HUDEP-2 (cell line): ENCODE results near the gene CSAD.
"Not testable (repeated sequence)": the region's sequence is repeated elsewhere in the genome, so short reads cannot be mapped to it uniquely, and the experiment has no call there.

Source experiments
- DNase-seq, 76 experiments: peaks; one replicate each; lab custom pipeline; 2025; ENCODE audit not compliant: unreplicated experiment in 76 of 76; lab: John Stamatoyannopoulos, UW

The CSAD gene

DNA sequence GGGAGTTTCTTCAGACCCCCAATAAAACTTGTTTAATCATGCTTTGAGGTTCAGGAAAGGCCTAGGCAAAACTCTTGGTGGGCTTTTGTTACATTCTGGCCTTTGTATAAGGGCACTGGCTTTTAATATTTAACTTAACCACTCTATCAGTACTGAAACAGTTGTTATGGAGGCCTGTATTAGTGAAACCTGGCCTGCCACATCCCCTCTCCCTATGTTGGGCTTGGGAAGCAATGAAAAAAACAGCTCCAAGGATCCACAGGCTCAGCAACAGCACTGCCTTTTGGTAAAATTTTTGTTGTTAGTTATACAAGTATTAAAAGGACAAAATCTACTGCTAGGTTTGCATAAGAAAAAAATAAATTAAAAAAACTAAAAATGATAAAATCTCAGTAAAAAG is 66.8 kb downstream of the CSAD start:
- DNase-seq, result no peak

DNA sequence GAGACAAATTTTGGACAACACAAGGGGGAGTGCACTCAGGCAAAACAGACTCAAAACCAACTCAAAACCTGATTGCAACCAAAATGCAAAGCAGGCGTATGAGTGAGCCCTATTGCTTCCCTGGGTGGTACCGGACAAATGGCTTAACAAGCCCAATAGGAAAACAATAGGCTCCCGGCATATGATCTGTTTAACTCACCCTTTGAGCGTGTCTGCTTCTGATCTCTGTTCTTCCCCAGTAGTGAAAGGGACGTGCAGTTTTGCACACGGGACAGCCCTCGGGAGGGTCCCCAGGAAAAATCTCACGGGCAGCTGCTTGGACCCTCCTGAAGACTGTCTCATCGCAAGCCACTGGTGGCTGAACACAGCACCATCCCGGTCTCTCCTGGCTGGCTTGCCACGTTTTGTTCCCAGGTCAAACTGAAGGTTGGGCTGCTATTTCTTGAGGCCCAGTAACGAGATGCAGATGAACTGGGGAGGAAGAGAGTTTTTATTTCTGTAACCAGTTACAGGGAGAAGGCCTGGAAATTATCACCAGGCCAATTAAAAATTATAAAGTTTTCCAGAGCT is 67.5 kb downstream of the CSAD start:
- DNase-seq, result no peak

DNA sequence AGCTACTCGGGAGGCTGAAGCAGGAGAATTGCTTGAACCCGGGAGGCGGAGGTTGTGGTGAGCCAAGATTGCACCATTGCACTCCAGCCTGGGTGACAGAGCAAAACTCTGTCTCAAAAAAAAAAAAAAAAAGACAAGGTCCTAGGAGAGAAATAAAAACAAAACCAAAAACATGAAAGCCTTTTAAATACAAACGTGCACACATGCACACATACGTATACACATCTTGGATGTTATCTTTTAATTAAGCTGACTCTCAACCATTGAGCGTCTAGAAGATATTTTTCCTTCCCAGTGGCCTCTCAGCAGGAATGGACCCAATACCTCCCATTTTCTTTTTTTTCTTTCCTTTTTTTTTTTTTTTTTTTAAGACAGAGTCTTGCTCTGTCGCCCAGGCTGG is 68.3 kb downstream of the CSAD start:
- DNase-seq, result not testable (repeated sequence)
